Skeletal muscle tissue (tissue), 4 donors: ENCODE data around the gene CFAP43. TPM values are rescaled to one million over a fixed set of nuclear protein-coding genes. Genes with fewer than 3 reads are reported as not detected.

Experiments
- H3K27ac ChIP-seq: one replicate; pipeline ENCODE4 v1.7.0; 2013; ENCODE audit warnings: mild to moderate bottlenecking, low read depth, low read length, inconsistent platforms
- H3K27me3 ChIP-seq, 3 donors: one replicate each; pipeline ENCODE4 v1.7.0; 2013; ENCODE audit warnings: low read length in 3 of 3; ENCODE audit not compliant: control insufficient read depth in 3 of 3, insufficient read depth in 3 of 3
- H3K36me3 ChIP-seq, 3 donors: one replicate each; pipeline ENCODE4 v1.7.0; 2013; ENCODE audit warnings: low read length in 3 of 3; ENCODE audit not compliant: control insufficient read depth in 3 of 3, insufficient read depth in 3 of 3
- H3K4me1 ChIP-seq, 3 donors: one replicate each; pipeline ENCODE4 v1.7.0; 2013; ENCODE audit warnings: low read length in 3 of 3, mild to moderate bottlenecking in 3 of 3; ENCODE audit not compliant: control insufficient read depth in 3 of 3, insufficient read depth in 3 of 3
- H3K4me3 ChIP-seq, 3 donors: one replicate each; pipeline ENCODE4 v1.7.0; 2013; ENCODE audit warnings: low read length in 3 of 3
- H3K9ac ChIP-seq, 3 donors: one replicate each; pipeline ENCODE4 v1.7.0; 2013; ENCODE audit warnings: low read length in 3 of 3, mild to moderate bottlenecking in 3 of 3, moderate library complexity in 2 of 3, low read depth in 1 of 3
- H3K9me3 ChIP-seq, 3 donors: one replicate each; pipeline ENCODE4 v1.7.0; 2013; ENCODE audit warnings: low read length in 3 of 3; ENCODE audit not compliant: control insufficient read depth in 3 of 3
- total RNA-seq: library from RNA; depleted of rRNA; stranded (reverse); fragments of >200 nt; gene quantifications from one replicate; pipeline ENCODE4 v1.2.3, GENCODE V29; 2014
- donor health status: Osteomylitis.

The CFAP43 gene
- total RNA-seq = 2.1 TPM

GRCh38 chr10:104231784-104232612, at the start of gene CFAP43:
CFAP43 (minus strand) TSS chr10:104232364; CDS start chr10:104232246, 118 bp downstream.
- Histone ChIP-seq H3K36me3 (no peaks in the 10 kb centered on the region), H3K27ac (no peak within 1 kb of the TSS), H3K4me1 (peaks cover 7 to 8% (median 7%) of the 10 kb centered on the region in 3 donors), H3K4me3 (peak within 1 kb of the TSS; percentile 83 to 96 (median 92)), H3K9me3 (peaks cover 0 to 4% (median 0%) of the 10 kb centered on the region in 3 donors), H3K9ac (peak within 1 kb of the TSS; percentile 78 to 85 (median 80)), H3K27me3 (no peaks in the 10 kb centered on the region)

- H3K4me1 ChIP-seq = no peaks in the 10 kb centered on the region
- no peaks in the 10 kb centered on the region for H3K36me3 ChIP-seq
- no peaks in the 10 kb centered on the region for H3K27me3 ChIP-seq
- no peaks in the 10 kb centered on the region for H3K9me3 ChIP-seq
- no peak overlapping the region for H3K9ac ChIP-seq
- no peak overlapping the region for H3K4me3 ChIP-seq
- no peak overlapping the region for H3K27ac ChIP-seq
Observed at GRCh38 chr10:104281694-104282093, 49.5 kb upstream of the CFAP43 start.

- Histone ChIP-seq H3K9ac (no peak overlapping the region), H3K9me3 (no peaks in the 10 kb centered on the region), H3K27ac (no peak overlapping the region), H3K36me3 (no peaks in the 10 kb centered on the region), H3K27me3 (peaks cover 7 to 13% (median 11%) of the 10 kb centered on the region in 3 donors), H3K4me3 (no peak overlapping the region), H3K4me1 (peaks cover 0 to 3% (median 0%) of the 10 kb centered on the region in 3 donors)
Observed at GRCh38 chr10:104279550-104280259, 47.5 kb upstream of the CFAP43 start.

DNA sequence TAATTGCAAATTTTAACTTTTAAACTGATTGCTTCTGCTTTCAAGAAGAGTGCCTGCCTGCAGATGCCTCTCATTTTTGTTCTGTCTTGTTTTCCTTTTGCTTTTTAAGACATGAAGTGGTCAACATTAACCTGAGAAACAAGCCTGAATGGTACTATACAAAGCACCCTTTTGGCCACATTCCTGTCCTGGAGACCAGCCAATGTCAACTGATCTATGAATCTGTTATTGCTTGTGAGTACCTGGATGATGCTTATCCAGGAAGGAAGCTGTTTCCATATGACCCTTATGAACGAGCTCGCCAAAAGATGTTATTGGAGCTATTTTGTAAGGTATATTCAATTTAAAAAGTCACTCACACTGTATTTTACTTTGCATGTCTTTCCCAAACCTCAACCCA, 45.6 kb upstream of the CFAP43 start:
- no peak overlapping the region for H3K4me3 ChIP-seq
- no peaks in the 10 kb centered on the region for H3K9me3 ChIP-seq
- peaks cover 0 to 5% (median 0%) of the 10 kb centered on the region in 3 donors for H3K4me1 ChIP-seq
- H3K27ac ChIP-seq = no peak overlapping the region
- peaks cover 7 to 14% (median 13%) of the 10 kb centered on the region in 3 donors for H3K27me3 ChIP-seq
- H3K36me3 ChIP-seq = no peaks in the 10 kb centered on the region
- H3K9ac ChIP-seq = no peak overlapping the region

DNA sequence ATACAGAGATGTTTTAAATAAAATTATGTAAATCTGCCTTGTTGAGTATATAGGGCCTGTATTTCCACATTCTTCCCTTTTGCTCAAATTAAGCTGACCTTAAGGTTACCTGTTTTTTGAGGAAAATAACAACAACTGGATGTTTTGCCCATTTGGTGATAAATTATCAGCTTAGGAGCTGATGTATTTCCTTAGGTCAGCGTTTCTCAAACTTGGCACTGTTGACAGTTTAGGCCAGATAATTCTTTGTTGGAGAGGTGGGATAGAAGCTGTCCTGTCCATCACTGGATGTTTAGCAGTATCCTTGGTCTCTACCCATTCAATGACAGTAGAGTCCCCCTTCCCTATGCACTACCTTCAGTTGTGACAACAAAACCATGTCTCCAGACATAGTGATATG, 44.0 kb upstream of the CFAP43 start:
- H3K4me3 ChIP-seq = no peak overlapping the region
- H3K27me3 ChIP-seq = peaks cover 7 to 14% (median 13%) of the 10 kb centered on the region in 3 donors
- peaks cover 0 to 5% (median 0%) of the 10 kb centered on the region in 3 donors for H3K4me1 ChIP-seq
- H3K9ac ChIP-seq = no peak overlapping the region
- H3K9me3 ChIP-seq = no peaks in the 10 kb centered on the region
- H3K27ac ChIP-seq = no peak overlapping the region
- no peaks in the 10 kb centered on the region for H3K36me3 ChIP-seq

GRCh38 chr10:104274762-104275721, 42.9 kb upstream of the CFAP43 start:
- no peak overlapping the region for H3K4me3 ChIP-seq
- no peak overlapping the region for H3K9ac ChIP-seq
- no peaks in the 10 kb centered on the region for H3K9me3 ChIP-seq
- H3K36me3 ChIP-seq = no peaks in the 10 kb centered on the region
- peaks cover 7 to 14% (median 13%) of the 10 kb centered on the region in 3 donors for H3K27me3 ChIP-seq
- peaks cover 0 to 5% (median 0%) of the 10 kb centered on the region in 3 donors for H3K4me1 ChIP-seq
- H3K27ac ChIP-seq = no peak overlapping the region

- Histone ChIP-seq H3K9me3 (no peaks in the 10 kb centered on the region), H3K36me3 (no peaks in the 10 kb centered on the region), H3K9ac (no peak overlapping the region), H3K27ac (no peak overlapping the region), H3K27me3 (peaks cover 7 to 14% (median 13%) of the 10 kb centered on the region in 3 donors), H3K4me1 (peaks cover 2 to 5% (median 5%) of the 10 kb centered on the region in 3 donors), H3K4me3 (no peak overlapping the region)
Observed at GRCh38 chr10:104273899-104274575, 41.9 kb upstream of the CFAP43 start.

DNA sequence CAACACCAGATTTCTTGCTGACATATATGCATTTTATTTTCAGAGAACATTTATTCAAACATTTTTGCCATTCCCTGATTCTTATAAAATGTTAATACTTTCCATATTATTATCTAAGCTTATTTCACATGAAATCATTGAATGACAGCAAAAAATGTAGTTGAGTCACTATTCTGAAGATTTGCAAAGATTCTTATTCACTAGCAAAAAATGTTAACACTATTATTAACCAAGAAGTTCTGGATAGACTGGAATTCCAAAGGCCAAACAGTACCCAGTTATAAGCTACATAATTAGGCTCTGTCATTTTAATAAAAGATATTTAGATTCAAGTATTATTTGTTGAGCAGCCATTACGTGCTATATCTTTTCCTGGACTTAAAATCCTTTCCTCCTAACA, 41.1 kb upstream of the CFAP43 start:
- Histone ChIP-seq H3K4me3 (no peak overlapping the region), H3K27me3 (peaks cover 7 to 14% (median 13%) of the 10 kb centered on the region in 3 donors), H3K9me3 (no peaks in the 10 kb centered on the region), H3K27ac (no peak overlapping the region), H3K9ac (no peak overlapping the region), H3K4me1 (peaks cover 6 to 9% (median 7%) of the 10 kb centered on the region in 3 donors), H3K36me3 (no peaks in the 10 kb centered on the region)
